ENCODE data around the gene RSPO3.
"Not testable (repeated sequence)": the region's sequence is repeated elsewhere in the genome, so short reads cannot be mapped to it uniquely, and the experiment has no call there.

Gene RSPO3

GRCh38 chr6:127118298-127119101 is at the start of gene RSPO3:
Gene RSPO3, plus strand, starts transcription at chr6:127118671. Its CDS starts 522 bp downstream, at chr6:127119193.
- peak; percentile 9 for DNase-seq

GRCh38 chr6:127069659-127070279 is 48.7 kb upstream of the RSPO3 start:
- peak; percentile 1 for DNase-seq

GRCh38 chr6:127073222-127073621 is 45.2 kb upstream of the RSPO3 start:
- no peak for DNase-seq

- no peak for DNase-seq
Measured at GRCh38 chr6:127076466-127076865, 42.0 kb upstream of the RSPO3 start.

- DNase-seq = no peak
Measured at GRCh38 chr6:127077886-127078285, 40.6 kb upstream of the RSPO3 start.

GRCh38 chr6:127078669-127079068 is 39.8 kb upstream of the RSPO3 start:
- no peak for DNase-seq

- DNase-seq = no peak
Measured at GRCh38 chr6:127079681-127080080, 38.8 kb upstream of the RSPO3 start.

- DNase-seq = no peak
Measured at GRCh38 chr6:127080081-127080480, 38.4 kb upstream of the RSPO3 start.

GRCh38 chr6:127083231-127083962 is 35.1 kb upstream of the RSPO3 start:
- DNase-seq = no peak

- no peak for DNase-seq
Measured at GRCh38 chr6:127083963-127084310, 34.5 kb upstream of the RSPO3 start.

GRCh38 chr6:127085181-127085580 is 33.3 kb upstream of the RSPO3 start:
- no peak for DNase-seq

GRCh38 chr6:127090051-127090450 is 28.4 kb upstream of the RSPO3 start:
- DNase-seq = no peak

GRCh38 chr6:127092466-127092865 is 26.0 kb upstream of the RSPO3 start:
- DNase-seq = no peak

- DNase-seq = no peak
Measured at GRCh38 chr6:127094791-127095190, 23.7 kb upstream of the RSPO3 start.

- no peak for DNase-seq
Measured at GRCh38 chr6:127096167-127096566, 22.3 kb upstream of the RSPO3 start.

GRCh38 chr6:127097442-127097841 is 21.0 kb upstream of the RSPO3 start:
- DNase-seq = not testable (repeated sequence)

- no peak for DNase-seq
Measured at GRCh38 chr6:127100510-127101140, 17.8 kb upstream of the RSPO3 start.

GRCh38 chr6:127102299-127102698 is 16.2 kb upstream of the RSPO3 start:
- DNase-seq = no peak

- no peak for DNase-seq
Measured at GRCh38 chr6:127102859-127103258, 15.6 kb upstream of the RSPO3 start.

GRCh38 chr6:127103482-127103881 is 15.0 kb upstream of the RSPO3 start:
- no peak for DNase-seq

GRCh38 chr6:127107916-127108315 is 10.6 kb upstream of the RSPO3 start:
- no peak for DNase-seq

- DNase-seq = no peak
Measured at GRCh38 chr6:127110712-127111111, 7.8 kb upstream of the RSPO3 start.

GRCh38 chr6:127111526-127111925 is 6.9 kb upstream of the RSPO3 start:
- no peak for DNase-seq

Data from activated CD4-positive, alpha-beta T cell treated with anti-CD3 and anti-CD28 coated beads, Interleukin-10, Interleukin-2, amounts not matched to agents 100 ng/mL and 50 ng/mL, durations not matched to agents 16 hours and 8 hours (primary cell).